ENCODE data around the gene NPHP3. TPM values are rescaled to one million over a fixed set of nuclear protein-coding genes. Genes with fewer than 3 reads are reported as not detected.
"Not testable (repeated sequence)": the region's sequence is repeated elsewhere in the genome, so short reads cannot be mapped to it uniquely, and the experiment has no call there.

The NPHP3 gene
- total RNA-seq, 1 experiment from 2014 or later, result 11.6 TPM

DNA sequence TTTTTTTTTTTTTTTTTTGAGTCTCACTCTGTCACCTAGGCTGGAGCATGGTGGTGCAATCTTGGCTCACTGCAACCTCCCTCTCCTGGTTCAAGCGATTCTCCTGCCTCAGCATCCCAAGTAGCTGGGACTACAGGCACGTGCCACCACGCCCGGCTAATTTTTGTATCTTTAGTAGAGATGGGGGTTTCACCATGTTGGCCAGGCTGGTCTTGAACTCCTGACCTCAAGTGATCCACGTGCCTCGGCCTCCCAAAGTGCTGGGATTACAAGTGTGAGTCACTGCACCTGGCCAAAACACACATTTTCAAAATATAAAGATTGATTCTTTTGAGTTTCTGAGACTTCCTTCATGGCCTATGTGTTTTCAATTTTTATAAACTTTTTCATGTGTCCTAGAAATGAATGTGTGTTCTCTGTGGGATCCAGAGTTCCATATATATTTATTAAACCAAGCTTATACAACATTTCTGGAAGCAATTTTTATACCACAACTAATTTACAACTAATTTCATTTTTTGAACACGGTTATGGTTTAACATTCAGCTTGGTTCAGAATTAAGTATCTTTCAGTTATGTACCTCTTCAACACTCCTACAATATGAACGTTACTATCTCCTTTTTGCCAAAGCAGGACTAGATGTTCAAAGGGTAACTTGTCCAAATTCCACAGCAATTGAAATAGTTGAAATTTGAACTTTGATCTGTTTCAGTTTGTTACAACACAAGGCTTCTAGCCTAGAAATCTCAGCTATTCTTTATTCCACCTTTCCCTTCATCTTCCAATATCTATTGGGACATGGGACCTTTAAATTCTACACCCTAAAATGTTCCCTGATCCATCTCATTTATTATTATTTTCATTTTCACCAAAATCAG is 64.1 kb downstream of the NPHP3 start:
- in situ Hi-C loops (cut with HindIII; ENCODE audit: low pct_unique_long_range_greater_than_20kb, low sequenced_read_pairs), result no loop called here
- no peak for DNase-seq (ENCODE audit: low read depth)

DNA sequence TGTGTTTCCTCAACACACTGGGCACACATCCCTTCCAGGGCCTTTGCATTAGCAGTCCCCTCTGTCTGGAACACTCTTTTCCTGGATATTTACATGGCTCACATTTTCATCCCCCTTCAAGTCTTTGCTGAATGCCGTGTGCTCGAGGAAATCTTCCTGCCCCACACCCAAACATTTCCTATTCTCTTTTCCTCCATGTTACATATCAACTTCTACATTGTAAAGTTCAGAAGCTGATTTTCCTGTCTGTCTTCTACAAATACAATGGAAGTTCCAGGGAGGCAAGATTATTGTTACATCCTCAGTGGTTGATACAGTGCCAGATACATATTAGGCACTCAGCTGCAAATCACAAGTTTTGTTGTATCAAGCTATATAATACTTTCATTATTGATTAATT is 66.7 kb downstream of the NPHP3 start:
- no peak for DNase-seq (ENCODE audit: low read depth)
- in situ Hi-C loops (cut with HindIII; ENCODE audit: low pct_unique_long_range_greater_than_20kb, low sequenced_read_pairs), result no loop called here

DNA sequence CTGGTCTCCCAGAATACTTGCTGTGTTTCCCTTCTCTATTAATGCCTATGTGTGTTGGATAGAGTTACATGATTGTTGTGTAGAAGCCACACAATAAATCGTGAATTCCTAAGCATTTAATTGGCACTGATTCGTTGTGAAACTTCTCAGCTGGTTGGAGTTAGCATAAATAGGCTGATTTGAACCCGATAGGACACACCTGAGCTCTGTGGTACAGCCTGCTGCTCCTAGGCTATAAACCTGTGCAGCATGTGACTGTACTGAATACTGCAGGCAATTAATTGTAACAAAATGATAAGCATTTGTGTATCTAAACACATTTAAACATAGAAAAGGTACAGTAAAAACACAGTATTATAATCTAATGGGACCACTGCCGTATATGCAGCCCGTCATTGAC is 67.5 kb downstream of the NPHP3 start:
- in situ Hi-C loops (cut with HindIII; ENCODE audit: low pct_unique_long_range_greater_than_20kb, low sequenced_read_pairs), result no loop called here
- DNase-seq (ENCODE audit: low read depth), result no peak

DNA sequence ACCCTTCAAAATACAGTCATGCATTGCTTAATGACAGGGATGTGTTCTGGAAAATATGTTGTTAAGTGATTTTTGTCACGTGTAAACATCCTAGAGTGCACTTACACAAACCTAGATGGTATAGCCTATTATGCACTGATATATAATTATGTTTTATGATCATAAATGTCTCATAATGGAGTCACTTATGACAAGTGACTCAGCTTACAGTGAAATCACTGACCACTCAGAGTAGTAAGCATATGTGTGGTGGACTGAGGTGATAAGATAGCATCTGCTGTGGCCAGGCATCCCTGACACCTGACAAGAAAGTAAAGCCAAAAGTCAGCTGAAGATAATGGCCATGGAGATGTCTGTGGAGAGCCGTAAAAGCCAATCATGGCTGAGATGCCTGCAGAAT is 68.0 kb downstream of the NPHP3 start:
- no peak for DNase-seq (ENCODE audit: low read depth)
- in situ Hi-C loops (cut with HindIII; ENCODE audit: low pct_unique_long_range_greater_than_20kb, low sequenced_read_pairs), result no loop called here

DNA sequence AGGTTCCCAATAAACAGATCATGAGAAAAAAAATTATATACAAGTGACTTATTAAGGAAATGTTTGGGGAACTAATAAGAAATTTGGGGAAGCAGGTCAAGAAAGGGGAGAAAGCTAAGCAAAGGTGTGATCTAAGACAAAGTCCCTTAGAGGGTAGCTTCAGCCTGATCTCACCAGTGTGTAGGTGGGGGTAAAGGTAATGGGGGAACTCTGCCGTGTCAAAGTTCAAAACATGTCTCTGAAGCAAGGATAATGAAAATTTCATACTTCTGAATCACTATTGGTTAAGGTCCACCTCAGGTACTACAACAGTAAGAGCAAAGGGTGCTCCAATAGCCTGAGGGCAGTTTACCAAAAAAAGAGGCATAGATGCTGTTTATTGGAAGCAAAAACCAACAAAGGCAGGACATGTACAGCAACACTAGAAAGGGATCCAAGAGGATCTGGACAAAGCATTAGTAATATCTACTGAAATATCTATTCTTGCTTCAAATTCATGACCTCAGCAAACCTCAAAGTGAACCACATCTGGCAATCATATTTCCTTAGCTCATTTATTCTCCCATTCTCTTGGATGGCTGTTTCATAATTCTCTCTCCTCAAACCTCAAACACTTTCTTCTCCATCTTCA is 69.5 kb downstream of the NPHP3 start:
- in situ Hi-C loops (cut with HindIII; ENCODE audit: low pct_unique_long_range_greater_than_20kb, low sequenced_read_pairs), result no loop called here
- no peak for DNase-seq (ENCODE audit: low read depth)

DNA sequence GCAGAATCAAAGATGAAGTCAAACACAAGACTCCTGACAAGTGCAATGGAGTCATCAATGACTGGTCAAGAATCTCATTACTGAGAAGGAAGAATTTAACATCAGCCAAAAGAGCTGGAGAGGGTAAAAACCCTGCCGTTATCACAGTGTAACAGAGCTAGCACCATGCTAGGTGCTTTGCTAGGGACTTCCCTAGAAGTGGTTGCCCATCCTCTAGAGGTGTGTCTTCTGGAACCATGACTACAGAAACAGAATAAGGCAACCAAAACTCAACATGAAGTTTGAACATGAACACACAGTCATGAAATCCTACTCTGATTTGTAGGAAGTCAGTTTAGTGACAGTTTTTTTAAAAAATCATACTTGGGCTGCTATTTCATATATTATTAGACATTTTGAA is 72.1 kb downstream of the NPHP3 start:
- in situ Hi-C loops (cut with HindIII; ENCODE audit: low pct_unique_long_range_greater_than_20kb, low sequenced_read_pairs), result no loop called here
- DNase-seq (ENCODE audit: low read depth), result no peak

DNA sequence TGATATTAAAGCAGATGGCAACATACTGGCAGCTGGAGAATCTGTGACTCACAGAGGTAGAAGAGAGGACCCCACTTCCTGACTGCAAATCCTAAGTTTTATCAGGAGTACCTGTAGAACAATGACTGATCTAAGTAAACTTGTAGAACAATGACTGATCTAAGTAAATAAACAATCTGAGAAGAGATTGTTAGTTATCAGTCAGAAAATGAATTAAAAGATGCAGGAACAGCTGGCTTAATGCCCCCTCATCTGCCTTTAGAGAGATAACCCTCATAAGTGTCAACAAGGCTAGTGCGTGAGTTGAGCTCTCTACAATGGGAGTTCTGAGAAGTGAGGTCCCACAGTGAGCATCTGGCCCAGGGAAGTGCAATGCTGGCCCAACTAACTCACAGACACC is 77.2 kb downstream of the NPHP3 start:
- in situ Hi-C loops (cut with HindIII; ENCODE audit: low pct_unique_long_range_greater_than_20kb, low sequenced_read_pairs), result no loop called here
- DNase-seq (ENCODE audit: low read depth), result no peak

DNA sequence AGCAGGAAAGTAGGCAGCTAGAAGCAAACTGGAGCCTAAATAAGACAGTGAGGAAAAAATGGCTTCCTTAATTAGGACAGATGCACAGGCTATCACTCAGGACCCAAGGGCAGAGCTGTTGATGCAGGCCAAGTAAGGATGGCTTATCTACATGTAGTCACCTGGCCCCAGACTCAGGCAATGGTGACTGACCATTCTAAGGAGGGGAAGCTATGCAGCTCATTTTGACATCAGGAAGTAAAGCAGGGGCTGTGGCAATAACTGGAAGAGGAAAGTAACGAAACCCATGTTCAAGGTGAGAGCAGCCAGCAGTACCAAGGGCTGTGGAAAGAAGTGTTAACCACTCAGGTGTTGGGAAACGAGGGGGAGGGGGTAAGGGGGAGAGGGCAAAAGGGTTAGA is 78.8 kb downstream of the NPHP3 start:
- in situ Hi-C loops (cut with HindIII; ENCODE audit: low pct_unique_long_range_greater_than_20kb, low sequenced_read_pairs), result no loop called here
- DNase-seq (ENCODE audit: low read depth), result no peak

DNA sequence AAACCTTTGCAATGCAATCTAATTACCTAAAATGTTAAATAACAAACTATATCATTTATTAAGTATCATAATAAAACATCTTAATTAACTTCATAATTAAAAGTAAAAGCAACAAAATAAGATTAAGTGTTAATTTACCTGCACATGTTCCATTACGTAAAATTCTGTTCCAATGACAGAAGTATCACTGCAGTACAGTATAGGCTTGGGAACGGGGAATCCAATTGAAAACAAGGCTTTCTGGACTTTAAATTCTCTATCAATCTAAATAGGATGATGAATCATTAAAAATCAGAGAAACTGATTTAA is 79.7 kb downstream of the NPHP3 start:
- no peak for DNase-seq (ENCODE audit: low read depth)
- in situ Hi-C loops (cut with HindIII; ENCODE audit: low pct_unique_long_range_greater_than_20kb, low sequenced_read_pairs), result no loop called here

DNA sequence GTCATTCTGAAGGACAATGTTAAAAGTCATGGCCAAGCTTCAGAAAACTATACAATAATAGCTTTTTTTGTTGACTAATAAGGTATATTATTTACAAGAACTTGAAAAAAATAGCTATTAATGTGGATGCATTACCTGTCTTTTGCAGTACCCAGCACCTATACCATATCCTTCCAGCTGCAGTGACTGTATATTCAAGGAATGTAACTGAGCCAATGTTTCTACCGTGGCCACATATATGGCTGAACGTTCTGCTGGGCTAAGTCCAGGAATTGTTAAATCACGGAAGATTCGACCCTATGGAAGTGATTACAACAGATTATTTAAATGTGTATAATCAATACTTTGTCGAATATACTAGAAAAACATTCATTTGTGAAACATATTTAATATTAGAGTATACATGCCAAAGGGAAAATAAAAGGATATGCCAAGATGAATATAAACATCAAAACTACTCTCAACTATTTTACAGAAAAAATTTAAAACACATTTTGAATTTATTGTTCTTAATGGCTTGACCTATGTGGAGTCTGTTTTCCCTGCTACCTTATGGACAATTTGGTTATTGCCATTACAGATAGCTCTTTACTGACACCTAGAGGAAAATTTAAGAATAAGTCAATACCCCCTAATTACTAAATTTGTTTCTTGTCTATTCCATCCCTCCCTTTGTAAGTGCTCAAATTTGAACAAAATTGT is 80.2 kb downstream of the NPHP3 start:
- in situ Hi-C loops (cut with HindIII; ENCODE audit: low pct_unique_long_range_greater_than_20kb, low sequenced_read_pairs), result no loop called here

DNA sequence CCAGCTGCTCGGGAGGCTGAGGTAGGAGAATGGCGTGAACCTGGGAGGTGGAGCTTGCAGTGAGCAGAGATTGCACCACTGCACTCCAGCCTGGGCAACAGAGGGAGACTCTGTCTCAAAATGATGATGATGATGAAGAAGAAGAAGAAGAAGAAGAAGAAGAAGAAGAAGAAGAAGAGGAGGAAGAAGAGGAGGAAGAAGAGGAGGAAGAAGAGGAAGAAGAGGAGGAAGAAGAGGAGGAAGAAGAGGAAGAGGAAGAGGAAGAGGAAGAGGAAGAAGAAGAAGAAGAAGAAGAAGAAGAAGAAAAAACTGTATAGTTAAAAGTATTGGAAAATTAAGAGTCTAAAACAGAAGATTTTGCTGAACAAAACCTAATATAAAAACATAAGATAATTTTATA is 80.8 kb downstream of the NPHP3 start:
- in situ Hi-C loops (cut with HindIII; ENCODE audit: low pct_unique_long_range_greater_than_20kb, low sequenced_read_pairs); DNase-seq (ENCODE audit: low read depth): not testable (repeated sequence)

More for the DNA sequence above, 80.2 kb downstream of the NPHP3 start:
- peak; percentile 29 for DNase-seq (ENCODE audit: low read depth)

DNA sequence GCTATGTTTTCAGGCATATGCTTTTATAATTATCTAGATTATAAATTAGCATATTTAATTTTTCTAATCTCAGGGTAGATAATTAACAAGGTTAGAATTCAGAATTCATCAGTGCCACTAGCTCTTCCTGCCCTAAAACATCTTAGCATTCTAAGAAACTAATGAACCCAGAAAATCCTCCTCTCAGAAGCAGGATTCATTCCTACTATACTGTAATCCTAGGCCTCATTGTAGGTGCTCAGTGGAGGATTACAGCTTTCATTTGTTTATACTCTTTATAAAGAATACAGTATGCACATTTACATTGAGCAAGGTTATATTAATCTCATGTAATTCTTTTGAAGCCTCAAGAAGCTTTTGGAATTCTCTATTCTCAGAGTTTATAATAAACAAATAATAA is 83.5 kb downstream of the NPHP3 start:
- in situ Hi-C loops (cut with HindIII; ENCODE audit: low pct_unique_long_range_greater_than_20kb, low sequenced_read_pairs), result no loop called here
- DNase-seq (ENCODE audit: low read depth), result no peak

DNA sequence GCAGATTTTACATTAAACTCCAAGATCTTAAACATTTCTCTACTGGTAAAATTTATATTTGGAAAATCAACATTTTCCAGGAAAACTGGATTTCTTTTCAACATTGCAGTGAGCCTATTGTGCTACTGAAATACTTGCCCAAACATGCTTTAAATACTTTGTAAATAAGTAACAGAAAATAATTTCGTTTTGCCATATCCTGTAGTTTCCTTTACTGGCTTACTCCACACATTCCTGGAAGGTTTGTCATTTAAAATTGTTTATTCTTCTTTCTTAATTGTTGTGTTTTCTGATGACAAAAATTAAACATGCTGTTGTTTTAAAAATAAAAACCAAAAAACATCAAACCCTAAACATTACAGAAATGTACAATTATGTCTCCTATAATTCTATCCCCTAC is 84.6 kb downstream of the NPHP3 start:
- DNase-seq (ENCODE audit: low read depth), result no peak
- in situ Hi-C loops (cut with HindIII; ENCODE audit: low pct_unique_long_range_greater_than_20kb, low sequenced_read_pairs), result no loop called here

DNA sequence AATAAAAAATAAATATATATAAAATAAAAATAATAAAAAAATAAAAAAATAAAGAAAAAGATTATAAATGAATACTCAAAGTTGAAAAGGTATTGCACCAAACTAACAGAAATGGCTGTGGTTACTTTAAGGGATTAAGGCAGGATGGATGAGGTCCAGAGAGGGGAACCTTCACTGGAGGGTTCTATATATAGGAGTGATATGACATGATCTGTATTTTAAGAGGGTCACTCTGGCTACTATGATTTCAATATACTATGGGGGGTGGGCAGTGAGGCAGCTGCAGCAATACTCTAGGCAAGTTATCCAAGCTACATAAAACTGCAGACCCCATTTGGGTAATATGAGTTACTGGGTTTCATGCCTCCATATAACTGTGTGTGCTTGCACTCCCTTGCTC is 87.2 kb downstream of the NPHP3 start:
- no peak for DNase-seq (ENCODE audit: low read depth)
- in situ Hi-C loops (cut with HindIII; ENCODE audit: low pct_unique_long_range_greater_than_20kb, low sequenced_read_pairs), result no loop called here

Other genes with a start within 250 kb of the NPHP3 start
- gene ACKR4, start 125.1 kb downstream of the NPHP3 start, total RNA-seq (2014; rRNA removed; shearing (Covaris generic); ENCODE audit: low replicate concordance), result not detected in 2 replicates
- 6.0 and 9.9 TPM in 2 replicates for gene ACAD11, start 62.6 kb downstream of the NPHP3 start, total RNA-seq (2014; rRNA removed; shearing (Covaris generic); ENCODE audit: low replicate concordance)
- gene UBA5, start 62.1 kb downstream of the NPHP3 start, total RNA-seq (2014; rRNA removed; shearing (Covaris generic); ENCODE audit: low replicate concordance), result 10.4 and 34.0 TPM in 2 replicates

Measured in Caki2 (cell line).